Right kidney (tissue), 1 donor: ENCODE measurements around the gene MAP3K12.
"Not testable (repeated sequence)": the region's sequence is repeated elsewhere in the genome, so short reads cannot be mapped to it uniquely, and the experiment has no call there.

Source experiments
- DNase-seq: peaks from one replicate; pipeline ENCODE4 v3.0.0-alpha.2; 2016

MAP3K12 gene

GRCh38 chr12:53441040-53441833 lies 58.0 kb downstream of the MAP3K12 start, which contains the start of gene PRR13:
TSS of gene PRR13 (plus strand) at chr12:53441734. CDS start at chr12:53442715, 981 bp downstream.
- peak; percentile 92 for DNase-seq

GRCh38 chr12:53439582-53439981 lies 59.7 kb downstream of the MAP3K12 start:
- not testable (repeated sequence) for DNase-seq

- DNase-seq, result not testable (repeated sequence)
These were observed 63.9 kb downstream of the MAP3K12 start for GRCh38 chr12:53435326-53435725.

- no peak for DNase-seq
These were observed 68.1 kb downstream of the MAP3K12 start for GRCh38 chr12:53431187-53431586.

GRCh38 chr12:53430116-53430515 lies 69.1 kb downstream of the MAP3K12 start:
- DNase-seq, result no peak
